Right atrium auricular region (tissue), 2 donors: ENCODE results near the gene SETD2. TPM values are rescaled to one million over a fixed set of nuclear protein-coding genes. Genes with fewer than 3 reads are reported as not detected.
A peak's percentile ranks its signal among the peaks of the same experiment; 100 is the strongest.

Source experiments
- DNase-seq: peaks from one replicate; pipeline ENCODE4 v3.0.0-alpha.2; 2019; ENCODE audit warnings: low spot score
- H3K27ac ChIP-seq, 2 donors: fragments of 200-600 bp; sonication (generic); 1 replicate in 1 of 2; 2 replicates in 1 of 2; pipeline ENCODE4 v1.5.1; 2016 to 2019
- H3K27me3 ChIP-seq, 2 donors: fragments of 200-600 bp; sonication (generic); one replicate each; pipeline versions ENCODE4 v1.5.1 to v1.6.0; 2017 to 2019
- H3K36me3 ChIP-seq: fragments of 200-600 bp; sonication (generic); one replicate; pipeline ENCODE4 v1.5.1; 2016
- H3K4me1 ChIP-seq, 2 donors: fragments of 200-600 bp; sonication (generic); one replicate each; pipeline versions ENCODE4 v1.5.1 to v1.6.0; 2017 to 2019
- H3K4me3 ChIP-seq, 2 donors: fragments of 200-600 bp; sonication (generic); 1 replicate in 1 of 2; 2 replicates in 1 of 2; pipeline ENCODE4 v1.5.1; 2017 to 2019; ENCODE audit warnings: mild to moderate bottlenecking in 1 of 2, moderate library complexity in 1 of 2
- H3K9me3 ChIP-seq, 2 donors: fragments of 200-600 bp; sonication (generic); one replicate each; pipeline ENCODE4 v1.5.1; 2019
- CTCF ChIP-seq, 2 donors: fragments of 200-600 bp; sonication (generic); IDR thresholded peaks; one replicate each; pipeline ENCODE4 v1.5.1; 2019; ENCODE audit warnings: antibody characterized with exemption in 2 of 2
- total RNA-seq, 2 donors: library from RNA; depleted of rRNA; stranded (reverse); fragments of >200 nt; gene quantifications; one replicate each; pipeline ENCODE4 v1.1.0, GENCODE V29; 2016

SETD2 gene
- total RNA-seq, 2 donors from 2014 or later = 26.8 to 34.2 TPM

- Histone ChIP-seq H3K27ac (no peak overlapping the region), H3K27me3 (no peaks in the 10 kb centered on the region), H3K4me3 (no peak overlapping the region), H3K9me3 (no peaks in the 10 kb centered on the region), H3K4me1 (peaks cover 0 to 81% of the 10 kb centered on the region in 2 donors), H3K36me3 (no peaks in the 10 kb centered on the region)
- DNase-seq = no peak
- TF ChIP-seq CTCF (IDR thresholded peaks at IDR 0.05) = no peak
These were observed 191.5 kb downstream of the SETD2 start for GRCh38 chr3:46972396-46972795.

- DNase-seq = no peak
- TF ChIP-seq CTCF (IDR thresholded peaks at IDR 0.05) = no peak
- H3K27ac ChIP-seq = peak overlapping the region in 1 of 2 donors; percentile 64
- H3K4me3 ChIP-seq = no peak overlapping the region
- H3K27me3 ChIP-seq = no peaks in the 10 kb centered on the region
- H3K36me3 ChIP-seq = no peaks in the 10 kb centered on the region
- H3K4me1 ChIP-seq = peaks cover 0 to 82% of the 10 kb centered on the region in 2 donors
- no peaks in the 10 kb centered on the region for H3K9me3 ChIP-seq
These were observed 192.2 kb downstream of the SETD2 start for GRCh38 chr3:46971742-46972141.

- TF ChIP-seq CTCF (IDR thresholded peaks at IDR 0.05) = no peak
- Histone ChIP-seq H3K9me3 (no peaks in the 10 kb centered on the region), H3K4me1 (peaks cover 0 to 88% of the 10 kb centered on the region in 2 donors), H3K27me3 (no peaks in the 10 kb centered on the region), H3K27ac (peak overlapping the region; percentile 55 to 64), H3K36me3 (no peaks in the 10 kb centered on the region), H3K4me3 (no peak overlapping the region)
- no peak for DNase-seq
These were observed 192.8 kb downstream of the SETD2 start for GRCh38 chr3:46971151-46971550.

- Histone ChIP-seq H3K9me3 (no peaks in the 10 kb centered on the region), H3K4me3 (no peak overlapping the region), H3K27ac (peak overlapping the region; percentile 55 to 64), H3K36me3 (no peaks in the 10 kb centered on the region), H3K4me1 (peaks cover 0 to 88% of the 10 kb centered on the region in 2 donors), H3K27me3 (no peaks in the 10 kb centered on the region)
- no peak for DNase-seq
- TF ChIP-seq CTCF (IDR thresholded peaks at IDR 0.05) = no peak
These were observed 193.4 kb downstream of the SETD2 start for GRCh38 chr3:46970391-46971091.

- H3K36me3 ChIP-seq = no peaks in the 10 kb centered on the region
- H3K9me3 ChIP-seq = no peaks in the 10 kb centered on the region
- DNase-seq = no peak
- H3K4me1 ChIP-seq = peaks cover 0 to 79% of the 10 kb centered on the region in 2 donors
- H3K27me3 ChIP-seq = no peaks in the 10 kb centered on the region
- peak overlapping the region; percentile 29 to 46 for H3K27ac ChIP-seq
- H3K4me3 ChIP-seq = no peak overlapping the region
- no peak for TF ChIP-seq CTCF (IDR thresholded peaks at IDR 0.05)
These were observed 195.0 kb downstream of the SETD2 start for GRCh38 chr3:46968783-46969428.
